Activated T-cell treated with anti-CD3 and anti-CD28 coated beads, Interleukin-2, amount 50 U/mL, for 1 hour (primary cell): ENCODE measurements around the gene CDKAL1.
"Not testable (repeated sequence)": the region's sequence is repeated elsewhere in the genome, so short reads cannot be mapped to it uniquely, and the experiment has no call there.

ENCODE experiments used
- DNase-seq: peaks from one replicate; pipeline ENCODE4 v3.0.0-alpha.2; 2020

CDKAL1 gene

DNA sequence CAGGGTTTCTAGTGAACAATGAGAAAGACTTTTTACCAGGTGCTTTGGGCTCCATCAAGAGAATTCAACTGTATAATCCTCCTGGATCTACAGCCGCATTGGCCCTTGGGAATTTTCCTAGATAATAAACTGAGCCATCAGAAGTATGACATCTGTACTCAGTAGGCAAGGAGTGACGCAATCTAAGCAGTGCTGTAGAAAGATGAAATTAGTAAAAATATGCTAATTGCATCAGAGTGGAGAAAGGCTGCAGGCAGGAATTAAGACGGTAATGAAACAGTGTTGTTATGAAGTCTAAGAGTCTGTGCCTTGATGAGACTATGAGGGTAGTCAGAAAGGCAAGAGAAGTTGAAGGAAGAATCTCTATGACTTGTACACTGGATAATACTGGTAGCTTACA, 551.4 kb downstream of the CDKAL1 start:
- no peak for DNase-seq

DNA sequence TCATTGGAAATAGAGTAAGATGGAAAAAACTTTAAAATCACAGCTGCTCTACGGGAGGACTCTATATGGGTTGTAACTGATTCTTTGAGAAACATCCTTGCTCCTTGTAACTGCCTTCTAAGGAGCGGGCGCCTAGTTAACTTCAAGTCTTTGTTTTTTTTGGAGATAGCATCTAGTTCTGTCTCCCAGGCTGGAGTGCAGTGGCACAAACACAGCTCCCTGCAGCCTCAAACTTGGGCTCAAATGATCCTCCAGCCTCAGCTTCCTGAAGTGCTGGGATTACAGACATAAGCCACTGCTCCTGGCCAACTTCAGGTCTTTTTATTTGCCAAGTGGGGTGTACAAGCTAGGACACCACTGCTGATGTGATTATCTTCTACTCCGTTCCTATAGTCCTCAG, 552.9 kb downstream of the CDKAL1 start:
- DNase-seq = no peak

DNA sequence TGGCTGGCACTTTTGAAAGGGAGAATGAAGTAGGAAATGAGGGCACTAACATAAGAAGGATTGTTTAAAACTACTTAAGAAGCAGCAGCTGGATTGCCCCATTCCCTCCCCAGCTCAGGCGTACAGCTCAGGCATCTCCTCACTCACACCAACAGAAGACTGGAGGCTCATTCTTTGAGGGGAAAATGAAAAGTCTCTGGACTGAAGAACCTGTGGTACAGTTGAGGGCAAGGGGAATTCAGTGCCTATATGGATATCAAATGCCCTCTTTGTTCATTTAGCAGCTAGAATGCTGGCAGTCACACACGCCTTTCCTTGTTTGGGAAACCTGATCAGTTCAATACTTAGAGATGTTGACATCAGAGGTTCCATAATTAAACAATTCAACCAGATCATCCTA, 557.2 kb downstream of the CDKAL1 start:
- no peak for DNase-seq

DNA sequence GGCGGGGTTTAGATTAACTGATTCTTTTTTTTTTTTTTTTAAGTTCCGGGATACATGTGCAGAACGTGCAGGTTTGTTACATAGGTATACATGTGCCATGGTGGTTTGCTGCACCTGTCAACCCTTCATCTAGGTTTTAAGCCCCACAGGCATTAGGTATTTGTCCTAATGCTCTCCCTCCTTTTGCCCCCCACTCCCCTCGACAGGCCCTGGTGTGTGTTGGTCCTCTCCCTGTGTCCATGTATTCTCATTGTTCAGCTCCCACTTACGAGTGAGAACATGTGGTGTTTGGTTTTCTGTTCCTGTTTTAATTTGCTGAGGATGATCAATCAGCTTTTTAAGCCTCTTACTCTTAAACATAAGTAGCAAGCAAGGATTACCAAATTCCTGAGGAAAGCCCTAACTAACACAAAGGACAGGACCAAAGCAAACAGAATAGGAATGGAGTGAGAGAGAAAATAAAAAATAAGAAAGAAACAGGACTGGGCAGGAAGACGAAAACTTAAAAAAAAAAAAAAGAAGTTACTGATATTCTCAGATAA, 558.0 kb downstream of the CDKAL1 start:
- not testable (repeated sequence) for DNase-seq

DNA sequence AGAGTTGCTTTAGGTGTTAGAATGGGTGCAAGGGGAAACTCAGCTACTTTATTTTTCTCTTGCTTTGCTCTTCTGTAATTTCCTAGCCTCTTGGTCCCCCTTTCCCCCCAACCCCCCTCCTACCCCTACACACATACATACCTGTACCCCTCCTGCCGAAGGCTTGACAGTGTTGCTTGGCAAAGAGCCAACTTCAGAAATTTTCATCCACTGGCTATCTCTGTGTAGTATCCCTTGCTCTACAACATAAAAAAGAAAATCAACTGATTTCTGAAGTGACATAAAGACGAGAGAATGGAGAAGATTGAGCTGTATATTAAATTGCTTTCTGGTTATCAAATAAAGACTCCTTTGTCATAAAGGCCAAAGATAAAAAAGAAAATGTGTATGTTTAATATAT, 561.2 kb downstream of the CDKAL1 start:
- DNase-seq = no peak

DNA sequence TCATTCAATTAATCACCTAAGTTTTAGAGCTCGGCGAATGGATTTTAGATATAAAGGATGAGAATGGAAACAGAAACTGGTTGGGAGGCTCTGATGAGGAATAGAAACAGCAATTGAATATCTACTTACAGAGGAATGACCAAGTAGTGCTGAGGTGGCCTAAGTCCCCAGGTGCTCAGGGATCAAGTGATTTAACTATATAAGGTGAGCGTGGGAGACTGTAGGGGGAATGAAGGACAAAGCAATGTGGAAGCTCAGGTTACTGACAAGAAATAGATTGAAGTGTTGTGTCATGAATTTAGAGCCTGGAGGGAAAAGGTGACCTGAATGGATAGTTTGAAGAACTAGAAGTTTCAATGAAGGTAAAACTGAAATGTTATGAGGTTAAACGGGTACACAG, 563.9 kb downstream of the CDKAL1 start:
- no peak for DNase-seq

DNA sequence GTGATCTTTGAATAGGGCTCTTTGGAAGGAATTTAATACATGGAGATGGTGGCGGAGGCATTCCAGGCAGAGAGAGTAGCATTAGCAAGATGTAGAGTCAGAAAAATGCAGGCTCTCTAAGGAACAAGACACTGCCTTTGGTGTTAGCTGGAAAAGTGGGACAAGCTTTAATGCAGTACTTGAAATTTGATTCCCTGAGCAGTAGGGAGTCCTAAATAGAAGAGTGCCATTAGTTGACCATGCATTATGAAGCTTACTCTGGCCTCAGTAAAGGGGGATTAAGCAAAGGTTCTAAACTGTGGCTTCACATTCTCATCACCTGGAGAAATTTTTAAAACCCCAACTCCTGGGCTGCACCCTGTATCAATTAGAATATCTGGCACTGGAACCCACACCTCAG, 564.5 kb downstream of the CDKAL1 start:
- DNase-seq = no peak

DNA sequence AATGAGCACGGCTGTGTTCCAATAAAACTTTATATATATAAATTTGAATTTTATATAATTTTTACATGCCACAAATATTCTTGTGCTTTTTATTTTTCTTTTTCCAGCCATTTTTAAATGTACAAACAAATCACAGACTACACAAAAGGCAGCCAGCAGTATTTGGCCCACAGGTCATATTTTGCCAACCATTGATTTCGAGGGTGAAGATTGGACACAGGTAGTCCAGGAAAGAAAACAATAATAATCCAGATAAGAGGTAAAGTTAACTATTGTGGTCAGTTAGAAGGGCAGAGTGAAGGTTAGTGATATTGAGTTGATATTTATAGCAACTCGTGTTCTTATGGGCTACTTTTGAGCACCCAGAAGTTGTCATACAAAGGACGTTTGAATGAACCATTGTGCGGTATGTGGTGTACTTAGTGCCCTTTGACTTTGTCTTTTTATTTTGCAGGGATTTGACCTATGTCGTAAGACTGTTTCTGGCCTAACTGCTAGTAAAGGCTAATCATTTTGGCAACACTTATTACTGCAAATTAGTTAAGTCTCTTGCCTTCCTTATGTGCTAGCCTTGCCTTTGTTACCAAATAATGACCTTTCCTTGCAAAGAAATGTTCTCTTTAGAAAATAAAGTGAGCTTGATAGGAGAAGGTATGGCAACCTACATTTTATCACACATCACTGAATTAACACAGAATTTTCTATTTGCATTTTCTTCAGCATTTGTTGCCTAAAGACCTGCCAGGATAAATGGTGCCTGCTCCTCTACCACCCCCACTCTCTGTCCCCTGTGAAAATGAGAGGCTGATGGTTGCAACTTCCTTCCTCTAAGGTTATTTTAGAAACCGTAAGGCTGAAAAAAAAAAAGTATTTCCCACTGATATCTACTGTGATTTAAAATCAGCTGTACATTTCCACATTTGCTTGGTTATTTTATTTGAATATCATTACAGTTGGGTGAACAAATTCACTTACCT, 565.4 kb downstream of the CDKAL1 start:
- no peak for DNase-seq

DNA sequence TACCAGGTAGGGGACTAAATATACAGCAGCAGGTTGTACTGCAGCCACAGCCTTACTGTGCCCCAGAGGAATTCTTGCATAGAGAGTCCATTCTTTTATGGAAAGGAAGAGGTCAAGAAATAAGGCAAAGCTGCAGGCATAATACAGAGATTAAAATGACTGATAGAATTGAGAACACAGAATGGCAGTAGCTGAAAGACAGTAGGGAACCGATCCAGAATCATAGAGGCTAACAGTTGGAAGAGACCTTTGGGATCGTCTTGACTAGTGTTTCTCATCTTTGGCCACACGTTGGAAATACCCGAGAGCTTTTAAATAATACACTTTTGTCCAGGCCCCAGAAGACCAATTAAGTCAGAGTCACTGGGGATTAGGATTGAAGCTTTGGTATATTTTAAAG, 566.7 kb downstream of the CDKAL1 start:
- no peak for DNase-seq

DNA sequence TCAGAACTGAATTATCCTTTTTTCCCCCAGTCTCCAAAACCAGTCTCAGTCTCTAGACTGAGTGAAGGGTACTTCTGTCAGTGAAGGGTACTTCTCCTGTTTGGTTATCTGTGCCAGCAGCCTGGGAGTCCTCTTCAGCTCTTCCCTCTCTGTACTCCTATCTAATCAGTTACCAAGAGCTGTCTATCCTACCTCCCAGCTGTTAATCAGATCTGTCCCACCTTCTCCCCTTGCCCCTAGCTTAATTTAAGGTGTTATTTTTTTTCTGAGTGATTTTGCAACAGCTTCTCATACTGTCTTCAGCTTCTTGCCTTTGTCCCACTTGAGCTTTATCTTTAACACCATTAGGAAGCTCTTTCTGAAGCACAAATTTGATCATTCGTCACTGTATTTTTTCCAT, 567.4 kb downstream of the CDKAL1 start:
- DNase-seq = no peak

DNA sequence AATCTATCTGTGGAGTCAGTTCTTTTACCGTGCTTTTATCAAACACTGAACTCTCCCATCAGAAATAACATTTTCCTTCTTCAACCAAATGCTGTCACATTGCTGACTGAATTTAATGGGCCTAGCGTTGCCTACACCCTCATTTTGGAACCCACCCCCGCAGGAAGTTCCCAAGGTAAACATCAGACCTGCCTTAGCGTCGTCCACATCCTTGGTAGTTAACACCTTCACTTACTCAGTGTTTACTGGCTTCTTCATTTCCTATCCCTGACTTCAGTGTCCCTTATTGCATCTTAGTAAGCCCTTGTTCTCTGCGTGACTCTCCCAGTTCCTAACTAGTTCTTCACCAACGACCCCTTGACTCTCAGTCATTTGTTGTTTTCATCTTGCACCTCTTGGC, 567.9 kb downstream of the CDKAL1 start:
- no peak for DNase-seq

DNA sequence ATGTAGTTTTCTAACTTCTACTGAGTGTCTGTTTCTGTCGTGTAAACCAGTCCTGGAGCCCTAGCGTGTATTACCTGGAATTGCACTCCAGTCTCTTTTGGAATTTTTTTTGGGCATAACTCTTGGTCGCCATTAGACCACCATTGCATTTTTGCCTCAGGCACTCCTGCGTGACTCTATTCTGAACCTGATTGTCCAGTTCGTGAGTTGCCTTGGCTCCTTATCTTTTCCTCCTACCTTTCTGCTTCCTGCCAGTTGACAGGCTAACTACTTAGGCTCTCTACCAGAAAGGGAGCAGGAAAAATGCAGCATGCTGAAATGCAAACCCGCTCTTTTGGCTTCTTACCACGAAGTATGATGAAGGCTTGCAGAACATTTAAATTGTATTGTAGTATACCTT, 568.4 kb downstream of the CDKAL1 start:
- no peak for DNase-seq

DNA sequence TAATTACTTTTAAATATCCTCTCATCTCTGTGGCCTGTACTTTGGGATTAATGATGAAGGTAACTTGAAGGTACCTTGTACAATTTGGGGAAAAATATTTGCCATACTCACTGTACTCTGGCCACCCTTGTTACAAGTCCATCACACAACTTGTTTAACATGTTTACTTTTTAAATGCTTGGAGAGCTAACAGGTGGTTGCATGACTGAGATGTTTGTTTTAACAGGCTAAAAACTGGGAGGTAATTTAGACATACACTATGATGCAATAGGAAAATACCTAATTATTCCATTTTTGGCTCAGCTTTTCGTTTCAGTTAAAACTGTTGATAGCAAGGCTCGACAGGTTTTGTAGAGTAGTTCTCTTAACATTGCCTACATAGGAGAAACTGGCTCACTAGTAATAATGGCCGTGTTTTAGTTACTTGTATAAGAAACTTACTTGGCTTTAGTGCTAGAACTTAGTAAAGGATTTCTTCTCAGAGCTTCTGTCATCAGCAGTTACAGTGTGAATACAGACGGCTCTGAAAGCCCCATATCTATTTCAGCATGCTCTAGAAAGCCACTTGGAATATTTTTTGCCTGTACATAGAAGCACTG, 569.5 kb downstream of the CDKAL1 start:
- no peak for DNase-seq

DNA sequence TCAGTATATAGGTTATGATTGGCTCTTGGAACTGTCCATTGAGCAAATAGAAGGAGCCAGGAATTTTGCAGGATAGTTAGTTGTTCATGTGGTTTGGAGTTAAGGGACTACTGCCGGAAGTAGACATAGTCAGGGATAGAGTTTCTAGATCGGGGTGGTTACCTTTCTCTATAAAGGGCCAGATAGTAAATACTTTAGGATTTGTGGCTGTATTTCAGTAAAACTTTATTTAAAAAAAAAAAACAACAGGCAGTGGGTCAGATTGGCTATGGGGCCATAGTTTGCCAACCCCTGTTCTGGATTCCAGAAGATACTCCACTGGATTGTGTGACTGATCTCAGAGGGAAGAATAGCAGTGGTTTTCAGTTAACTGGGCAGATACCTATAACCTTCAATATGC, 570.0 kb downstream of the CDKAL1 start:
- no peak for DNase-seq

DNA sequence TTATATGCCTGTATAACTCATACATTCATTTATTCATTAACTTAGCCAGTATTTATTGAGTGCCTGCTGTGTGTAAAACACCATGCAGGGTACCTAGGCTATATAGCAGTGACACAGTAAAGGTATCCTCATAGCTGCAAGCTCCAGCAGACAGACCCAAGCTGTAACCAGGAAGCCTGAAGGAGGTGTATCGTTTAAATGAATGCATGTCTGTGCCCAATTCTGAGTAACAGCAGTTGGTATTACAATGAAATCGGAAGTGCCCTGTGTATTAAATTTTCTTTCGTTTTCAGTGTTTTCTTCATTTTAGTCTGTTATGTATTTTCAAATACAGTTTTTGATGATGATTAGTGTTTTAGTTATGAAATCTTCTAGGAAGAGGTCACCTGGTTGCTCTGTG, 573.5 kb downstream of the CDKAL1 start:
- no peak for DNase-seq

DNA sequence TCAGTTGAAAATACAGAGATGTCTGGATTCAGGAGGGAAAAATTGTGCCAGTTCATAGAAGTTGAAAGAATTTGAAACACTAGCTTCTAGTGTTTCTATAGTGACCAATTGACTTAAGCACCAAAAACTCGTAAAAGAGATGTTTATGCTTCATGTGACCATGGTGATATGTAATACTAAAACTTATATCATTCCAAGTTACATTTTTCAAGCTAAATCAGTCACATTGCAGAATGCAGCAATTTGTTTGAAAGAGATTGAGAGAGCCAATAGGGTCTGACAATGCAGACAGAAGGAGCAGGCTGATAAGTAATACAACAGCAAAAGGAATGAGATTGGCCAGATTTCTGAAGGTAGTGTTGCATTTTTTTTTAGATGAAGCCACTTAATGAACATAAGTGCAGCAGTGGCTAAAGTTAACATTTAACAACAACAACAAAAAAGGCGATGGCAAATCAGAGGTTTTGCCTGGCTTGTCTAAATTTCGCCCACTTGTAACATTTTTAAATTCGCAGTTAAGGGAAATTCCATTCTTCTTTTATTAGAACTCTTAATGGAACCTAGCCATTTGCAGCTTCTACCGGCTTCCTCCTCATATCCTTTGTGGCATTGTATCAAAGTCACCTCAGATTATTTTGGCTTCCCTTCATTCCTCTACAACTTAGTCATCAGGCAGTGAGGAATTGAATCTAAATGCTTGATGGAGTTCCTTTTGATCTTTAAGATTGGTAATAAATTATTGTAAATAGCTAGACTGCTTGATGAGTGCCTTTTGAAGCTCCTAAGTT, 575.3 kb downstream of the CDKAL1 start:
- DNase-seq = no peak

DNA sequence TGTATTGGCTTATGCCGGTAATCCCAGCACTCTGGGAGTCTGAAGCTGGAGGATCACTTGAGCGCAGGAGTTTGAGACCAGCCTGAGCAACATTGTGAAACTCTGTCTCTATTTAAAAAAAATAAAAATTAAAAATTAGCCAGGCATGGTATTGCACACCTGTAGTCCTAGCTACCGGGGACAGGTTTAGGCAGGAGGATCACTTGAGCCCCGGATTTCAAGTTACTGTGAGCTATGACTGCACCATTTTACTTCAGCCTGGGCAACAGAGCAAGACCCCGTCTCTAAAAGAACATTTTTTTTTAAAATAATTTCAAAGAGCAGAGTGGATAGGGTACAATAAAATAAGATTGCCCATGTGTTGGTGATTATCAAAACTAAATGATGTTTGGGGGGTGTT, 576.4 kb downstream of the CDKAL1 start:
- DNase-seq = no peak

DNA sequence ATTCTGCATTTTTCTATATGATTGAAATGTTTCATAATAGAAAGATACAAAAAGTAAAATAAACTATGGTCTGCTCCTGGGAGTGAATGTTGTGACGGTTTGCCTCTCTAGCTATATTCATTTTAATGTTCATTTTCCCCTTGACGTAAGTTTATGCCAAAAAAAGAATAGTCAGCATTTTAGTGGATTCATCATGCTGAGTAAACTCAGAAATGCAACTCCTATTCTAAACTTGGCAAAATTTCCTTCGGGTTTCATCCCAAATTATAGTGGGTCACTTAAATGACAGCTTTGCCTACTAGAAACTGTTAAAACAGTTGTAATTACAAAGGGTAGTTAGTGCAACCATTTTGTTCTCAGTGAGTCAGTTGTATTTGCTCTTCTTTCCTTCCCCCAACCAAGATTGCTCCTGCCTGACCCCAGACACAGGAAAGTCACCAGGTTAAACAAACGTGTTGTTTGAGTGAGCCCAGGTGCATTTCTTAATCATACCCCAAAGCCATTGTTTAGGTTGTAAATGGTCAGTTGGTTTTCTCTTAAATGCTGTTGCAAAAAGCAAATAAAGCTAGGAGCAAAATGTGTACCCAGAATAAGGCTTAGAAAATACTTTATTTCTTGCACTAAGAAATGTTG, 577.0 kb downstream of the CDKAL1 start:
- no peak for DNase-seq

DNA sequence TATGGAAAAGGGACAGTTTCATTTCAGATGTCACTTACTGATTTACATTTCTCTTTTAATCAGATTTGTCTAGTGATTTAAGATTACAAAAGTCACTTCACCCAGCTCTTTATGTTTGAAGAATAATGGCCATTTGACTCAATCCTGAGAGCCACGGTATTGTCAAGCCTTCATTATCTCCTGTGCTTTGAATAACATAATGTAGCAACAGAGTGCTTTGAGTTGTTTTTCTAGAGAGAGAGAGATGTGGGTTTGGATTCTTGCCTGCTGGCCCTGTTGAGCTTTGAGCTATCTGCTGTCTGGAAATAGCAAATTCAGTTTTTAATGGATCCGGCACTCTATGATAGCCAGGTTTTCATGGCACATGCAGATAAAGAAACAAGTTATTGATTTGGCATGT, 580.9 kb downstream of the CDKAL1 start:
- no peak for DNase-seq

DNA sequence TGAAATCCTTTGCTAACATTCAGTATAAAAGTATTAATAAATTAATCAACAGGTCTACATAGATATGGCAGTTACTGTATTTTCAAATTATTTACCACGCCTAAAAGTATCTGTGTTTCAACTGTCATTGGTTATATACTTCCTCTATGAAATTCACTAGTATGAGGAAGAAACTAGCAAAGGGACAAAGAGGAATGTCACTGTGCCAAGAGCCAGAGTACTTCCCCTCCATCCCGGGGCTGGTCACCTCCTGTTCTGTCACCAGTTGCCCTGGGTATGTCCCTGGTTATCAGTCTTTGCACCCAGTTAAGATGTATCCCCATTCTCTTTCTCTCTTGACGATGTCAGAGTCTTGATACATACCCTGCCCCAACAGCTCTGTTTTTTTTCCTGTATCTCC, 582.5 kb downstream of the CDKAL1 start:
- no peak for DNase-seq

DNA sequence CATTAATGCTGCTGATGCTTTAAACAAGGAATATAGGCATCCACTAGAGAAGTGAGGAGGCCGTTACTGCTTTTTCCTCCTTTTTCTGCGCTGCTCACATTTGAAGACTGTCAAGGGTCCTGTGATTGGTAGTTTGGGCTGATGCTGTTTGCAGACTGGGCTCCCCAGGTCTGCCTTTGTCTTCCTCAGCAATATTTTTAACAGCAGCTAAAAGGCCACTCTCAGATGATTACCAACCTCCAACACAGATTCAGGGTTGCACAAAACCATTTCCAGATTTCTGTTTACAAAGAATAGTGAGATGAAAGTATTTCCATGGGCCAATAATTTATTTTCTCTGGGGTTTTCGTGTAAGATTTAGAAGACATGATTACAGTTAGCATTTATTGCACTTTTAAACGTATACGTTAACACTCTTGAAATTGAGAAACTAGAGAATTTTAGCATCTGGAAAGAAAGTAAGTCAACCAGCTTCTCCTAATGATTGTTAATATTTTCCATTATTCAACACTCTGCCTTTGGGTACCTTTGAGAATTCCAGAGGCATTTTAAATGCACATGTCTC, 584.0 kb downstream of the CDKAL1 start:
- DNase-seq = no peak

DNA sequence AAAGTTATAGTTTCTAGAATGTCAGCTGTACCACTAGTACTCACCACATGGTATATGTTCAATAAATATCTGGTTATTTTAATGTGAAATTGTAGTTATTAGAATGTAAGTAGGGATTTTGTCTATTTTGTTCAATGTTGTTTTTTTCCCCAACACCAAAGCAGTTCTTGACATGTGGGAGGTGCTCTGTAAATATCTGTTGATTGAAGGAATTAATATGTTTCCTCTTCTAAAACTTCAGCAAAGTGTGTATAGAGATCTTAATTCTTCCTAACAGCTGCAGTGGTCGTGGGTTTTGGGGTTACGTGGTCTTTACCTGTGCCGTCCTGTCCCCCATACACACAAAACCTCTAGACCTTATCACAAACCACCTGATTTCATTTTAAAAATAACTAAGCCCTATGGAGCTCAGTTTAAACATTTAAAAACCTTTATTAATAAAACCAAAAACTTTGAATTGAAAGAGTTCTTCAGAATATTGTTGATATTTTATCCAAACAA, 587.4 kb downstream of the CDKAL1 start:
- DNase-seq = no peak
